ENCODE data around the gene NTRK2.

Gene NTRK2

DNA sequence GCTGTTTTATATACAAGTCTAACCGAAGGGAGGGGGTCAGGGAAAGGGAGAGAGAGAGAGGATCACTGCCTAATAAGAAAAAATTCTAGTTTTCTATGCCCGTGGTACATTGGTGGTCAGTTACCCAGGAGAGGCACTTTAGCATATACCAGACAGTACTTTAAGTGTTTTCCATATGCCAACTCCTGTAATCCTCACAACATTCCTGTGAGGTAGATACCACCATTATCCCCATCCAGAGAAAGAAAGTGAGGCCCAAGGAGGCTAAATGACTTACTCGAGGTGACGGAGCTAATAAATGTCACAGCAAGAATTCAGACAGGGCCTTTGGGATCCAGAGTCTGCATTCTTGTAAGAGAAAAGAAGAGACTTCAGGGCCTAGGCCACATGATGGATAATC lies 161.8 kb downstream of the NTRK2 start:
- TF ChIP-seq, protein P1, sequence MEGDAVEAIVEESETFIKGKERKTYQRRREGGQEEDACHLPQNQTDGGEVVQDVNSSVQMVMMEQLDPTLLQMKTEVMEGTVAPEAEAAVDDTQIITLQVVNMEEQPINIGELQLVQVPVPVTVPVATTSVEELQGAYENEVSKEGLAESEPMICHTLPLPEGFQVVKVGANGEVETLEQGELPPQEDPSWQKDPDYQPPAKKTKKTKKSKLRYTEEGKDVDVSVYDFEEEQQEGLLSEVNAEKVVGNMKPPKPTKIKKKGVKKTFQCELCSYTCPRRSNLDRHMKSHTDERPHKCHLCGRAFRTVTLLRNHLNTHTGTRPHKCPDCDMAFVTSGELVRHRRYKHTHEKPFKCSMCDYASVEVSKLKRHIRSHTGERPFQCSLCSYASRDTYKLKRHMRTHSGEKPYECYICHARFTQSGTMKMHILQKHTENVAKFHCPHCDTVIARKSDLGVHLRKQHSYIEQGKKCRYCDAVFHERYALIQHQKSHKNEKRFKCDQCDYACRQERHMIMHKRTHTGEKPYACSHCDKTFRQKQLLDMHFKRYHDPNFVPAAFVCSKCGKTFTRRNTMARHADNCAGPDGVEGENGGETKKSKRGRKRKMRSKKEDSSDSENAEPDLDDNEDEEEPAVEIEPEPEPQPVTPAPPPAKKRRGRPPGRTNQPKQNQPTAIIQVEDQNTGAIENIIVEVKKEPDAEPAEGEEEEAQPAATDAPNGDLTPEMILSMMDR (IDR thresholded peaks at IDR 0.05; ENCODE audit: low read depth, low read length): no peak
- DNase-seq (ENCODE audit: extremely low read depth, low read depth): no peak

- TF ChIP-seq, protein P1 (IDR thresholded peaks at IDR 0.05; ENCODE audit: low read depth, low read length): no peak
These were observed 162.9 kb downstream of the NTRK2 start for GRCh38 chr9:84832453-84832852.

GRCh38 chr9:84834426-84834825 lies 164.9 kb downstream of the NTRK2 start:
- no peak for DNase-seq (ENCODE audit: extremely low read depth, low read depth)
- TF ChIP-seq, protein P1 (IDR thresholded peaks at IDR 0.05; ENCODE audit: low read depth, low read length): no peak

More at GRCh38 chr9:84832453-84832852, 162.9 kb downstream of the NTRK2 start:
- DNase-seq (ENCODE audit: extremely low read depth, low read depth): no peak

- no peak for DNase-seq (ENCODE audit: extremely low read depth, low read depth)
These were observed 166.2 kb downstream of the NTRK2 start for GRCh38 chr9:84835745-84836144.

GRCh38 chr9:84838879-84839278 lies 169.3 kb downstream of the NTRK2 start:
- DNase-seq (ENCODE audit: extremely low read depth, low read depth): no peak
- TF ChIP-seq, protein P1 (IDR thresholded peaks at IDR 0.05; ENCODE audit: low read depth, low read length): no peak

More at GRCh38 chr9:84835745-84836144, 166.2 kb downstream of the NTRK2 start:
- TF ChIP-seq, protein P1 (IDR thresholded peaks at IDR 0.05; ENCODE audit: low read depth, low read length): no peak

DNA sequence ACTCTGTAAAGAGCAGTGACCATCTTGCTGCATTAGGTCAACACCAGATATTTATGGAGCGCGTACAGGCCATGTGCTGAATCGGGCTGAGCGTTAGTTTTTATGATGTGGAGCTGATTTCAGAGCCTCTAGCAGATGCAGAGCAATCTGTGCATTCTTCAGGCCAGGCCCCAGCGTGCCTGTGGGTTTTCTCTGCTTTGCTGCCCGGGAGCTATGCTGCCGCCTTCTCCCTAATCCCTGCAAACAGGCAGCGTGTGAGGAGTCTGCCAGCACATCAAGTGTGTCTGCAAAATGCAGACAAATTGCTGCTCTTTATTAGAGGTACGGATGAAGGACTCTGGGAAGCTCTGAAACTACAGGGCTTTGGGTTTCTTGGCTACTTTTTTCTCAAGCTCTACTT lies 170.0 kb downstream of the NTRK2 start:
- DNase-seq (ENCODE audit: extremely low read depth, low read depth): peak; percentile 15

GRCh38 chr9:84841931-84842330 lies 172.4 kb downstream of the NTRK2 start:
- no peak for DNase-seq (ENCODE audit: extremely low read depth, low read depth)
- TF ChIP-seq, protein P1 (IDR thresholded peaks at IDR 0.05; ENCODE audit: low read depth, low read length): no peak

More for the DNA sequence above, 170.0 kb downstream of the NTRK2 start:
- TF ChIP-seq, protein P1 (IDR thresholded peaks at IDR 0.05; ENCODE audit: low read depth, low read length): no peak
